ENCODE measurements around the gene ZNF451.

Gene ZNF451

DNA sequence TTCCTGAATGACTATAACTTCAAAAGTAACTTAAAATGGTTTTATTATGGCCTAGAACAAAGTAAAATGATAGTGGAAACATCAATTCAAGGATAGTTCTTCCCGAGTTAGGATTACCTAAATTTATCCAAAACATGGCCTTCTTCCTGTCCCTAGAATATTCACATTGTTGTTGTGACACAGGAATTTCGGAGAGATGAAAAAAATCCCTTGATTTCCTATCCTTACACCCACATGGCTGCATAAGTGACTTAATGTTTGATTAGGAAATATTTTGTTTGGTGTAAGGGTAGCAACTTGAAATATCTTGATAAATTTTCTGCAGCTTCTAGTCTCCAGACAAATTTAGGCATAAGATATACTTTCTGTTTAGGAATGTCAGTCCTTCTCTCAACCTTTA lies 27.8 kb downstream of the ZNF451 start:
- TF ChIP-seq CTCF (IDR thresholded peaks at IDR 0.05; ENCODE audit: low read depth, low read length), result no peak

GRCh38 chr6:57123111-57123510 lies 33.1 kb downstream of the ZNF451 start:
- H3K4me3 ChIP-seq (ENCODE audit: low read depth, low read length), result no peak overlapping the region
- TF ChIP-seq CTCF (IDR thresholded peaks at IDR 0.05; ENCODE audit: low read depth, low read length), result no peak

More for the DNA sequence above, 27.8 kb downstream of the ZNF451 start:
- no peak overlapping the region for H3K4me3 ChIP-seq (ENCODE audit: low read depth, low read length)

DNA sequence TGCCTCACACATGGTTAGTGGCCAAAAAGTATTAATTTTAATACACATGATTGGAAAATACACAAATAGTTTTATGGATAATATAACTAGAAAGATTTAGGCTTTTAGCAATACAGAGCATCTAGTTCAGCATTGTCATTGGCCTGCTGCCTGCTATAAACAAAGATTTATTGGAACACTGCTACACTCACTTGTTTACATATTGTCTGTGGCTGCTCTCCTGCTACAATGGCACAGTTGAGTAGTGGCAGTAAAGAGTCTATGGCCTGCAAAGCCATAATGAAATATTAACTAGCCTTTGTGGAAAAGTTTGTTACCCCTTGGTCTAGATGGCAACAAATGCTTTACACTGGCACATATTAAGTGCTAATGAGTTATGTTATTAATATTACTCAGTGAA lies 37.8 kb downstream of the ZNF451 start:
- no peak for TF ChIP-seq CTCF (IDR thresholded peaks at IDR 0.05; ENCODE audit: low read depth, low read length)
- H3K4me3 ChIP-seq (ENCODE audit: low read depth, low read length), result no peak overlapping the region

- no peak for TF ChIP-seq CTCF (IDR thresholded peaks at IDR 0.05; ENCODE audit: low read depth, low read length)
- no peak overlapping the region for H3K4me3 ChIP-seq (ENCODE audit: low read depth, low read length)
Observed at GRCh38 chr6:57130661-57131177, 40.7 kb downstream of the ZNF451 start.

DNA sequence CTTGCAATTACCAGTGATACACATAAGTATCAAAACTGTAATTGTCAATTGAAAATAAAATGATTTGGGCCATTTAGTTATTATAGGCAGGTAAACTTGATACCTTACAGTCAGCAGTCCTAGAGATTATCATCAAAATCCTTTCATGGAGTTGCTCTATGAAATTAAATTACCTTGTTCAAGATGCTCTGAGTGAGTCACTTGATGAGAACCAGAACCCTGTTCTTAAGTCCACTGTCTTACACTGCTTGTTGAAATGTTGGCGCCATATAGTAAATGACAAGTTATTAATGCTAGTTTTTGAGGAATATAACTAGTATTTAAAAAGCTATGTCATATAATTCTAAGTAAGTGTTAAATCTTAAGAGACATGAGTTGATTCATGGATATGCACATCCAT lies 45.0 kb downstream of the ZNF451 start:
- no peak overlapping the region for H3K4me3 ChIP-seq (ENCODE audit: low read depth, low read length)
- TF ChIP-seq CTCF (IDR thresholded peaks at IDR 0.05; ENCODE audit: low read depth, low read length), result no peak

GRCh38 chr6:57135885-57136284 lies 45.9 kb downstream of the ZNF451 start:
- TF ChIP-seq CTCF (IDR thresholded peaks at IDR 0.05; ENCODE audit: low read depth, low read length), result no peak
- H3K4me3 ChIP-seq (ENCODE audit: low read depth, low read length), result no peak overlapping the region

DNA sequence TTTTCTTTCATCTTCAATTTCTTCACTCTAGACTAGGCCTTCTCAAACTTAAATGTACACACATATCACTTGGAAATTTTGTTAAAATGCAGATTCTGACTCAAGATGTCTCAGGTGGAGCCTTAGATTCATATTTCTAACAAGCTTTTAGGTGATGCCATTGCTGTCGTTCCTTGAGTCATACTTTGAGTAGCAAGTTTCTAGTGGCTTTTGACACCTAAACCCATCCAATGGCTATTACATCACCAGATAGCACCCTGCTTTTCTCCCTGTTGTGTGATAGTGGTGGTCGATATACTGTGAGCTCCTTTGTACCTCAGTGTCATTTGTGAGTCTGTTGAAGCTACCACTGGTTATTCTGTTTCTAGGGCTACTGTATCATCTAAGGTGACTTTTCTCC lies 47.4 kb downstream of the ZNF451 start:
- TF ChIP-seq CTCF (IDR thresholded peaks at IDR 0.05; ENCODE audit: low read depth, low read length), result no peak
- H3K4me3 ChIP-seq (ENCODE audit: low read depth, low read length), result no peak overlapping the region

Measured in WI38 (cell line).